NCI-H146 (cell line): ENCODE measurements around the gene LRRC10B.
"Not testable (repeated sequence)": the region's sequence is repeated elsewhere in the genome, so short reads cannot be mapped to it uniquely, and the experiment has no call there.

ENCODE experiments used
- DNase-seq: peaks from one replicate; lab custom pipeline; 2025; lab: John Stamatoyannopoulos, UW

The LRRC10B gene

DNA sequence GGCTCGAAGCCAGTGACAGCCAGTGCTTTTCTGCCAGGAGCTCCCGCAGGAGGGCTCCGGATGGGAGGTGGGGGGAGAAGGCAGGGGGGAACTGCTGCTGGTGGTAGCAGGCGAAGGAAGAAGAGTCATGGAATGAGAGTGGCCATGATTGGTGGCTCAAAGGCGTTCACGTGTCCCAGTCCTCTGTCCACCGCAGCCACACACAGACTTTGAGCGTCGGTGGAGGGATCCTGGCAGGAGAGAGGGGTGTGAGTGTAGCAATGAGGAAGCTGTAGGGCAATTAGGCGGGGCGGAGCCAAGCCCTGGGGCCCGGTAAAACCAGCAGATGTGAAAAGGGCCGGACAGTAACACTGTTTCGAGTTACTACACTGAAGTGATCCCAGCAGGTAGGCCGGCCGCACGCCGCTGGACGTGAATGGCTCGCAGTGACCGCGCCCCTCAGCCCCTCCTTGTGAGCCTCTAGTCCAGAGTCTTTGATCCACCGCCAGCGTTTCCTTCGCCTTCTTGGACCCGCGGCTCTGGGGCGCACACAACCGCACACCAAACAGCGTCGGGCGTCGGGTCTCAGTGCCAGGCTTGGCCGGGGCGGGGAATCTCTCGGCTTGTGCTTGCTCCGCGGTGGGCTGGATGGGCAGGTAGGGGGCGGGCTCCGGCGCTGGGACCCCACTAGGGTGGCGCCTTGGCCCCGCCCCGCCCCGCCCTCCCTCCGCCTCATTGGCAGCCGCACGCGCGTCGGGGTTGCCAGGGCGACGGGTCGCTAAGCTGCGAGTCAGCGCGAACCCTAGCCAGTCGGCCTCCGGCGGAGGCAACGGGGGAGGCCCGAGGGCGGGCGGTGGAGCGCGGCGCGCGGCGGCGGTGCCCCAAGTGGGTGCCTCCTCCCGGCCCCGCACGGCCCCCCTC is at the start of gene LRRC10B:
LRRC10B (plus strand) TSS at position 788 of the 900 bp plus-strand sequence. CDS start 250 bp downstream, outside the sequence.
- peak; percentile 89 for DNase-seq

DNA sequence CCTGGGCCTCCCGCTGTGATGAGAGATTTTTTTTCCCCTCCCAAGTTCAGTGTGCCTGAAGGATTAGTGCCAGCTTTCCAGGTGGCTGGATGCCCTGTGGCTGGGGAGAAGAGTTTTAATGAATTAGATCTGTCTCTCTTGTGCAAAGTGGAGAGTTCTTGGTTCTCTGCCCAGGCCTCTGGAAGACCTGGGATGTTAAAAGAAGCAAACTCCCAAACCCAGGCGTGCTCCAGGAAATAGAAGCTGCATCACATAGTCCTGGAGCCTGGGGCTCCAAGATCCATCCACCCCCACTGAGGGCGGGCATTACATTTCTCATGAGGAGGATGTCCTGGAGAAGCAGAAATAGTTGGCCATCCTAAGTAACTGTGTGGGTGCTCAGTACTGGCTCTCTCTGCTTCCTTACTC is 48.1 kb upstream of the LRRC10B start:
- DNase-seq = no peak

DNA sequence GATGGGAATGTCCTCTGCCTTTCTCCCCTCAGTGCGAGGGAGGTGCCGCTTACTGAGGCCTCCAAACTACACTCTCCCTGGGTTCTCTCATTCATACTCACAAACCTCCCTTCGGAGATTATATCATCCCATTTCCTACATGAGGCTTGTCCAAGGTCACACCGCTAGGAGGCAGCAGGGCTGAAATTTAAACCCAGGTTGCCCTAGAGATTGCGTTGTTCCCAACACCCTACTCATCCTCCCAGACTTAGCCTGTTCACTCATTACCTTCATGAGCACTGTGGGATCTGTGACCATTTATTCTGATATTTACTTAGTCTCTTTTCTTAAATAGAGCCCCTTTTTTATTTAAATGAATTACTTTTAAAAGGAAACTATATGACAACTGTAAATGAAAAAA is 47.6 kb upstream of the LRRC10B start:
- DNase-seq = no peak

DNA sequence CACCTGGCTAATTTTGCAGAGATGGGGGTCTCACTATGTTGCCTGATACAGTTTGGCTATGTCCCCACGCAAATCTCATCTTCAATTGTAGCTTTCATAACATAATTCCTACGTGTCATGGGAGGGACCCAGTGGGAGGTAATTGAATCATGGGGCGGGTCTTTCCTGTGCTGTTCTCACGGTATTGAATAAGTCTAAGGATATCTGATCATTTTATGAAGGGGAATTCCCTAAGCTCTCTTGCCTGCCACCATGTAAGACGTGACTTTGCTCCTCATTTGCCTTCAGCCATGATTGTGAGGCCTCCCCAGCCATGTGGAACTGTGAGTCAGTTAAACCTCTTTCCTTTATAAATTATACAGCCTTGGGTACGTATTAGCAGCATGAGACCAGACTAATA is 40.9 kb upstream of the LRRC10B start:
- DNase-seq = not testable (repeated sequence)

DNA sequence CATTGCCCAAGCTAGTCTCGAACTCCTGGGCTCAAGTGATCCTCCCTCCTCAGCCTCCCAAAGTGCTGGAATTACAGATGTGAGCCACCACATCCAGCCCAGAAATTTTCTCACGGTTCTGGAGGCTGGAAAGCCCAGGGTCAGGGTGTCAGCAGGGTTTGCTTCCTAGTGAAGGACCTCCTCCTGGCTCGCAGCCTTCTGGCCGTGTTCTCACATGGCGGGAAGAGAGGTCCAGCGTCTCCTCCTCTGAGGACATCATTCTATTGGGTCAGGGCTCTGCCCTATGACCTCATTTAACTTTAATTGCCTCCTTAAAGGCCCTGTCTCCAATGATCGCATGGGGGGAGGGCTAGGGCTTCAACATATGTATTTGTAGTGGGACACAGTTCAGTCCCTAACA is 40.5 kb upstream of the LRRC10B start:
- no peak for DNase-seq

DNA sequence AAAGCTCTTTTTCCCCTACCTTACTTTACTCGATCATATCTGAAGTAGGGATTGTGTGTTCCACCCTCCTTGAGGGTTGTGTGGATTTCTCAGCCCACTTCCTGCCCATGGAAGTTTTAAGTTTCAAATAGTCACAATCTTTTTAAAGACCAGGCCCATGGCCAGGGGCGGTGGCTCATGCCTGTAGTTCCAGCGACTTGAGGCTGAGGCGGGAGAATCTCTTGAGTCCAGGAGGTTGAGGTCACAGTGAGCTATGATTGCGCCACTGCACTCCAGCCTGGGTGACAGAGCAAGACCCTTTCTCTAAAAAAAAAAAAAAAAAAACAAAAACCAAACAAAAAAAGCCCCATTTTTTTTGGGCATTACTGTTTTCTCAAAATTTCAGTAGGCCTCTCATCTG is 36.3 kb upstream of the LRRC10B start:
- no peak for DNase-seq

DNA sequence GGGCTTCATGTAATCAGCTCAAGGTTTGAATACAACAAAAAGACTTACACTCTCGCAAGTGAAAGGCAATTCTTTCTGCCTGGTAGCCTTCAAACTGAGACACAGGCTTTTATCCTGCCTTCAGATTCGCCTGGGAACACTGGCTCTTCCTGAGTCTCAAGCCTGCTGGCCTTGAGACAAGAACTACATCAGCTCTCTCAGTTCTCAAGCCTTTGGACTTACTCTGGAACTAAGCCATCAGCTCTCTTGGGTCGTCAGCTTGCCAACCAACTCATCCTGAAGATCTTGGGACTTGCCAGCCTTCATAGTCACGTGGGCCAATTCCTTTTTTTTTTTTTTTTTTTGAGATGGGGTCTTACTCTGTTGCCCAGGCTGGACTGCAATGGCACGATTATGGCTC is 35.7 kb upstream of the LRRC10B start:
- DNase-seq = no peak

DNA sequence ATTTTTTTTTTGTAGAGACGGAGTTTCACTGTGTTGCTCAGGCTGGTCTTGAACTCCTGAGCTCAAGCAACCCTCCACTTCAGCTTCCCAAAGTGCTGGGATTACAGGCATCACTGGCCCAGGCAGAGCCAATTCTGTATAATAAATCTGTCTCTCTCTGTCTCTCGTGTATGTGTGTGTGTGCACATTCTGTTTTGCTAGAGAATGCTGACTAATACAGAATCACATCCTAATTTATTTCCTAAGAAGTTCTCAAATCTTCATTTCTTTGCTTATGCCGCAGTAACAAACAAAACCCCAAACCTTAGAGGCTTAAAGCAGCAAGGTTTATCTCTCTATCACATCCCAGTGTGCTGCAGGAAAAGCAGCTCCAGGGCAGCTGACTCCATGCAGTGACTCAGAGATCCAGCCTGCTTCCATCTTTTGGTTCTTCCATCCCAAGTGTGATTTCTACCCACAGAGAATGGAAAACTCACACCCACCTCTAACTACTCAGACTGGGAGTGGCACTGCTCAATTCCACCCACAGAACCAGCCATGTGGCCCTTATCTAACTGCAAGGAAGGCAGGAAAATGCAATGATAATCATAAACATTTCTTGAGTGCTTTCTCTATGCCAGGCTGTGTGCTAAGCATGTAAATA is 35.1 kb upstream of the LRRC10B start:
- DNase-seq = no peak

DNA sequence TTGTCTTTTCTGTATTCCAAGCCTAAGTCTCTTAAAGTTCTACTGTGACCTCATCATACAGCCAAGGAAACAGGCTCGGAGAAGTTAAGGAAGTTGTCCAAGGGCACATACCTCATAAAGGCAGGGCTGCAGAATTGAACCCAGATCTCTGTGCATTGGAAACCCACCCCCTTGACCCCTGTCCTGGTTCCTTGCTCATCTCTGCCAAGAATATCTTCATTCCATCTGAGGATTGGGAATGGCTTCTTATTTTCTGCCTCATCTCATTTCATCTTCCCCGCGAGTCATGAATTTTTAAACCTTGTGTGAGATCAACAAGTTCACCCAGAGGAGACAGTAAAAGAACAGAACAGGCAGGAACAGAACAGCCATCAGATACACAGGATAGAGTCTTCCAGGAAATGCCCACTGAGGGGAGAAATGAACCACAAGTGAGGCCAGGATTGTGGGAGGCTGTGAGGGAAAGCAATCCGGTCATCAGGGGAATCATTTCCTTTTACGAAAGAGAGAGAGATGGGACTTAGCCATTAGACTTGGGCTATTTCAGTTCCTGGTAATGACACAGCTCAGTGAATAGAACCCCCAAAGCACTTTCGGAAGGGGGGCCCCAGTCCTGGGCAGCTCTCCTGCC is 34.4 kb upstream of the LRRC10B start:
- DNase-seq = no peak

DNA sequence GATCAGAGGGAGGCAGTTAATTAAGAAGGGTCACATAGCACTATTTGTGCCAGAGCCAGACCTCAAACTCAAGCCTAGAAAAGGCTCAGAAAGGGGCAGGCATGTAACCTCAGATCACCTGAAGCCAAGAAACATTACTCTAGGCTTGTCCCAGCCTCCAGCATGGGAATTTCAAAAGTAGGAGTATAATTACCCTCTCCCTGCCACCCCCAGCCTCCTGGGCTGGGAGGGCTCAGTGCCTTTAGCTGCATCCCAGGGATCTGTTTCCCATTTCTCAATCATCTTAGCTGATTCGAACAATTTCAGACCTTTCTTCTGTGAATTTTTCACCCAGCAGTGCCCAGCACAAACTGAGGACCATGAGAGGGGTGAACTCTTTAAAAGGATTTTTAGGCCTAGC is 33.1 kb upstream of the LRRC10B start:
- no peak for DNase-seq

DNA sequence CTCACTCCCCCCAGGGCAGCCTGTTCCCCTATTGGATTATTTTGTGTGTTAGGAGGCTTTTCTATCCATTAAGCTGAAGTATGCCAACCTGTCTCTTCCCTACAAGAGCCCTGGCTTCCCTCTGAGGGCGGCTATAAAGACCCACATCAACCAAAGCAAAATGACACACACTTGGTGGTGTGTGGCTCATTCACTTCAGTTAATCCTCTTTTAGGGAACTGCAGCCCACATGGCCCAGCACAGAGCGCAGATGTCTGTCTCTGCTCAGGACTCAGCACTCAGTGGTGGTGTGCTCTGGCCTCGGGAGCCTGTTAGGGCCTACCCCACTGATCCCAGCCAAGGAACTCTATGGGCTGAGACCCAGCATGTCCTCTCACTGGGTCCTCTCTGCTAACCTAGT is 32.2 kb upstream of the LRRC10B start:
- no peak for DNase-seq

DNA sequence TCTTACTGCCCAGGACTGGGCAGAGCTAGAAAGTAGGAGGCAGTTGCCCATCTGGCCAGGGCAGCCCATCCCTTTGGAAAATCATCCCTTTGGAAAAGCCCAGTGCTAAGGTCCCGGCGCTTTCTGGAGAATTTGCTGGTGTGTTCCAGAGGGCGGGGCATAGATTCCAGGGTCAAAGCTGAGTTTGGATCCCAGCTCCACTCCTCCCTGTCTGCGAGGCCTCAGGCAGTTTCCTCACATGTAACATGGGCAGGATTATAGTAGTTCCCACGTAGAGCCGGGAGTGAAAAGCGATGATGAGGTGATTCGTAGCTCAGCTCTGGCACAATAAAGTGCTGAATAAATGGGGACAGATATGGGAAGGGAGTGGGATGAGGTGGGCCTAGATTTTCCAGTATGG is 31.4 kb upstream of the LRRC10B start:
- DNase-seq = no peak

DNA sequence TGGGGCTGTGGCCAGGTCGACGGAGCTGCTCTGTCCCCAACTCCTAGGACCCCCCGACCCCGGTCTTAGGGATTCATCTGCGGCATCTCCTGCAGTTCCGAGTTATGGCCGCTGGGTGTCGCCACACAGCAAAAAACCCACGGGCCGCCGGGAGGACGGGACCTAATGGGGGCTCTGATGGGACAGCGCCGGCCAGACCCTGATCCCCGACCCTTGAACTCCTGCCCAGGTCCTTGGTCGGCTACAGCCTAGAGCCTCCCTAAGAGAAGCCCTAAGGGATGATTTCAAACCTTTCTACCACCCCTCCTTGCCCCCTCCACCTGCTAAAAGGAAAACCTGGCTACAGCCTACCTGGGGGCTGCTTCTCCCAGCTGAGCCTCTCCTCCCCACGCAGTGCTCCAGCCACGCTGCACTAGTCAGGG is 30.8 kb upstream of the LRRC10B start:
- DNase-seq = peak; percentile 27

DNA sequence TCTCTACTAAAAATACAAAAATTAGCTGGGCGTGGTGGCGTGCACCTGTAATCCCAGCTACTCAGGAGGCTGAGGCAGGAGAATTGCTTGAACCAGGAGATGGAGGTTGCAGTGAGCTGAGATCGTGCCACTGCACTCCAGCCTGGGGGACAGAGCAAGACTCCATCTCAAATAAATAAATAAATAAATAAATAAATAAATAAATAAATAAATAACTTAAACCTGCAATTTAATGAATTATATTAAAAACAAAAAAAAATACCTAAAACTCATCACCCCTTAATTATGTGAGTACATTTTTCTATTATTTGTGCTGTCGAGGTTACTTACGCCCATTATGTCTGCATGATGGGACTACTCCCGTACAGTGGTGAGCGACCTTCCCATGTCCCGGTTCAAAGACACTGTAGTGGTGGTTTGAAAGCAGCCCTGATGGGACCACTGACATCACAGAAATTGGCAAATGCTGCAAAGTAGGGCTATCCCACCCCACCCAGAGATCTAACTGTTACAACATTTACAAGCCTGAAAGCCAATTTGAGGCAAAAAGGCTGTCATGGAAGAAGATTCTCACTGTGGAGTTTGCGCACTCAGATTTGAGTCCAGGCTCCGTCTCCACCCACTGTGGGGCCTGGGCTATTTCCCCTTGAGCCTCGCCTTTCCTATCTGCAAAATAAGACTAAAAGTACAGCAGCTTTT is 29.0 kb upstream of the LRRC10B start:
- not testable (repeated sequence) for DNase-seq

DNA sequence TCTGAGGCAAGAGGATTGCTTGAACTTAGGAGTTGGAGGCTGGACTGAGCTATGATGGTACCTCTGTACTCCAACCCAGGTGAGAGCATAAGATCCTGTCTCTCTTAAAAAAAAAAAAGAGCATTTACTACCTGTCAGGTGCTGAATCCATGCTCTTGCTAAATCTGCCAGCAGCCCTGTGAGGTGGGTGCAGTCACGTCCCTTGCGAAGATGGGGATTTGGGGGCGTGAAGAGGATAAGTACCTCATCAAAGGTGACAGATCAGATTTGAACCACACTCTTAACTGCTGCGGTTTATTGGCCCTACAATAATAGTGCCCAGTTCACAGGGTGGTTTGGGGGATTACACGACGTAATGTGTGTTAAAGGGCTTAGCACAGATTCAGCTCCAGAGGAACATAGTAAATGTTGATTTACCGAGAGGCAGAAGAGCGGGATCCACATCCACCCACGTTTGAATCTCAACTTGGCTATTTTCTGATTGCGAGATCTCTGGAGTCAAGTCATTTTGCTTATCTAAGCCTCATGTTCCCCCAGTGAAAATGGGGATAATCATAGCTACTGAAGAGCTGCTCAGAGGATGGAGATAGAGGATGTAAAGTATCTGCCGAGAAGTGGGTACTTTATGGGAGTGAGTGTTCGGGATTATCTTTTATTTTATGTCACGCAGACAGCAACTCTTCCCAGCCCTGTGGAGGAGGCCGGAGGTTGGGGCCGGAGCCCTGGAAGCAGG is 28.1 kb upstream of the LRRC10B start:
- DNase-seq = no peak

DNA sequence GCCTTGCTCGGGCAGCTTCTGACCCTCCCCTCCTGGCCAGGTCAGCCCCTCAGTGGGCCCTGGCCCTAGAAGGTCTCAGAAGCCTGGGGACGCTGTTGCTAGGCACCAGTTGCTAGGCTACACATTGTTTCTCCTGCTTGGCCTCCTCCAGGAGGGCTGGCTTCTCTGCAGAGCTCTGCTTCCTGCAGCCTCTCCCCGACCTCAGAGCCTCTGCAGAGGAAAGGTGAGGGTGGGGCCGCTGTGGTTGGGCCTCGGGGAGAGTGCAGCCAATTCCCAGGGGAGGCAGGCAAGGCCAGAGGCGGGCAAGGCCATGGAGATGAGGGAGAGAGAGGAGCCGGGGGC is 27.6 kb upstream of the LRRC10B start:
- peak; percentile 72 for DNase-seq

DNA sequence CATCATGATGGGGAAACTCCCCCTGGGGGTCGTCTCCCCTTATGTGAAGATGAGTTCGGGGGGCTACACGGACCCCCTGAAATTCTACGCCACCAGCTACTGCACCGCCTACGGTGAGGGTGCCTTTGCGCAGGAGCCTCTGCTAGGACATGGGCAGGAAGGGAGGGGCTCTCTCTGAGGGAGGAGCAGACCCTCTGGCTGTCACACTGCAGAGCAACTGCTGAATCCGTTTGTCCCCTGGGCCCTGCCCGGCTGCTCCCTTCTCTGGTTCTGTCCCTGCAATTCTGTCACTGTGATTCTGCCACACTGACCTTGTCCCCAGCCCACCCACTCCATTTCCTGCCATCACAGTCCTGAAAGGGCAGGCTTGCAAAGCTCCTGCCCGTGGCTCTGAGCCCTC is 26.7 kb upstream of the LRRC10B start:
- no peak for DNase-seq

DNA sequence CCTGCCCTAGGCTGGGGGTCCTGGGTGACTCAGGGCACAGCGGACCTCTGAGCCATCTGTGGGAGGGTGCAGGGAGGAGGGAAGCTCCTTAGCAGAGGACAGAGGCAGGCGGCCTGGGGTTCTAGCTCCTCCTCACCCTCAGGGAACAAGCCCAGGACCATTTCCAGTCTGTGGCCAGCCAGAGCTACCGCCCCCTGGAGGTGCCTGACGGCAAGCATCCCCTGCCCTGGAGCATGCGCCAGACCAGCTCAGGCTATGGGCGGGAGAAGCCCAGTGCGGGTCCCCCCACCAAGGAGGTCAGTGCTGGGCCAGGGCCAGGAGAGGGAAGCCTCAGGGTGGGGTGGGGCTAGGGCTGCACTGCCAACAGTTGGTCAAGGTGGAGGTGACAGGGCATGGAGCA is 26.0 kb upstream of the LRRC10B start:
- DNase-seq = no peak

DNA sequence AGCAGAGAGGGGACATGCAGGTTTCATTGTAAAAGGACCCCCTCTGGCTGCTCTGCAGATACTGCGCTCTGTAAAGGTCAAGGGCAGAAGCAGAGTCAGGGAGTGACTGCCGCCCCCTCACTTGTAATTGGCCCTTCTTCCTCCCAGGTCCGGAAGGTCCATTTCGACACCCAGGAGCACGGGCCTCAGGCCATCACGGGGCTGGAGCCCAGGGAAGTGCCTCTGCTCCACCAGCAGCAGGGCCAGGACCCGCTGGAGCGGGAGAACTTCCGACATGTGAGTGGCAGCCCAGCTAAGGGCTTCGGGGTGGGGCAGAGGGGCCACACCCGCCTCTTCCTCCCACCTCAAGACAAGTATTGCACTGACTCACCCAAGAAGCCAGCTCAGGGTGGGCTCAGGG is 24.0 kb upstream of the LRRC10B start:
- no peak for DNase-seq

DNA sequence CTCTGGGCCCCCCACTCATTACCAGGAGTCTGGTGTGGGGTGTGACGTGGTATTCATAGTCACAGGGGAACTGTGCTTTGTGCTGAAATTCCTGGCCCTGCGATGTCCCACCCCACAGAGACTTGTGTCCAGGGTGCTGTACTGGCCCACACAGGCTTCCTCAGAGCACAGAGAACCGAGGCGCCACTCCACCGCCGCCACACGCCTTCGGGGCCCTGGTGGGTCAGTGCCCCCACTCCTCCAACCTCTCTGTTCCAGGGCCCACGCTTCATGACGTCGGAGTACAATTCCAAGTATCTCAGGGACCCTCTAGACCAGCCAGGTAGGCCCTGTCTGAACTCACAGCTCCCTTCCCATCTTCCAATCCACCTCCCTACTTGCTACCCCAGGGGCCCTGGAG is 23.5 kb upstream of the LRRC10B start:
- DNase-seq = no peak

DNA sequence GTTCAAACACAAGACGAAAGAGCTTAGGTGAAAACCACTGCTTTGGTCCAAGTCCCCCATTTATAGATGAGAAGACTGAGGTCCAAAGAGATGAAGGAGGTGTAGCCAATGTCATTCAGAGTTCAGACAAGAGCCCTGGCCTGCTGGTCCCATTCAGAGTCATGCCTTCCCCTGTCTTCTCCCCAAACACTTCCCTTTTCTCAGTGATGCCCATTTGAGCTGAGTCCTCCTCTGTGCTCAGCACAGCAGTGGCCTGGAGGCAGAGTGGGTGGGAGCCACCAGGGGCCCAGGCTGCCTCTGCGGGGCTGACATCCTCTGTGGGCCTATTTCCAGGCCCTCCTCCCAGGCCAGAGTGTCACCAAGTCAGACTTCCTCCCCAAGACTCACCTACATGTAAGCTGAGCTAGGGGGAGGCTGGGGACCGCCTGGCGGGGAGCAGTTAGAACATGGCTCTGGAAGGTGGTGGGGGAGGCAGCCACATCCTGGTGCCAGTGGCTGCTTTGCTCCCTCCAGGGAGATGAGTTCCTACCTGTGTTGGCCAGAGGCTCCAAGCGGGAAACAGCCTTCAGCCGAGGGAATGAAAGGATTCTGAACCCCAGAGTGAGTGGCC is 22.4 kb upstream of the LRRC10B start:
- DNase-seq = no peak
